Smooth muscle cell (in vitro differentiated cells): ENCODE results near the gene PHTF1. TPM values are rescaled to one million over a fixed set of nuclear protein-coding genes. Genes with fewer than 3 reads are reported as not detected.

Source experiments
- DNase-seq: peaks from one replicate; lab custom pipeline; 2025; ENCODE audit not compliant: unreplicated experiment; lab: John Stamatoyannopoulos, UW
- H2AFZ ChIP-seq: fragments of 200-600 bp; sonication (generic); 2 replicates; pipeline ENCODE4 v1.6.0; 2016; ENCODE audit warnings: antibody characterized with exemption, low read depth, mild to moderate bottlenecking
- H3F3A ChIP-seq: fragments of 200-600 bp; sonication (generic); 2 replicates; pipeline ENCODE4 v1.6.0; 2017; ENCODE audit warnings: antibody characterized with exemption, low read depth
- H3K27ac ChIP-seq: fragments of 200-600 bp; sonication (generic); 2 replicates; pipeline ENCODE4 v1.5.1; 2016; ENCODE audit warnings: low read depth, mild to moderate bottlenecking
- H3K27me3 ChIP-seq: fragments of 200-600 bp; sonication (generic); 2 replicates; pipeline ENCODE4 v1.6.1; 2016; ENCODE audit warnings: low read depth, mild to moderate bottlenecking
- H3K36me3 ChIP-seq: fragments of 200-600 bp; sonication (generic); 2 replicates; pipeline ENCODE4 v1.5.1; 2016; ENCODE audit warnings: low read depth
- H3K4me1 ChIP-seq: fragments of 200-600 bp; sonication (generic); 2 replicates; pipeline ENCODE4 v1.5.1; 2016; ENCODE audit warnings: low read depth
- H3K4me2 ChIP-seq: fragments of 200-600 bp; sonication (generic); 2 replicates; pipeline ENCODE4 v1.6.0; 2016; ENCODE audit warnings: mild to moderate bottlenecking
- H3K4me3 ChIP-seq: fragments of 200-600 bp; sonication (generic); 2 replicates; pipeline ENCODE4 v1.5.1; 2016; ENCODE audit warnings: mild to moderate bottlenecking
- H3K79me2 ChIP-seq: fragments of 200-600 bp; sonication (generic); 2 replicates; pipeline ENCODE4 v1.6.0; 2016; ENCODE audit warnings: low read depth, mild to moderate bottlenecking
- H3K9ac ChIP-seq: fragments of 200-600 bp; sonication (generic); 2 replicates; pipeline ENCODE4 v1.6.0; 2016; ENCODE audit warnings: low read depth
- H3K9me3 ChIP-seq: fragments of 200-600 bp; sonication (generic); replicated peaks from 2 replicates; pipeline ENCODE4 v1.5.1; 2016; ENCODE audit warnings: low read depth
- H4K20me1 ChIP-seq: fragments of 200-600 bp; sonication (generic); 2 replicates; pipeline ENCODE4 v1.6.0; 2016; ENCODE audit warnings: low read depth
- CTCF ChIP-seq: fragments of 200-600 bp; sonication (generic); IDR thresholded peaks from 2 replicates; pipeline ENCODE4 v1.5.1; 2017; ENCODE audit warnings: borderline replicate concordance, mild to moderate bottlenecking, antibody characterized with exemption; ENCODE audit not compliant: insufficient read depth, poor library complexity, severe bottlenecking
- WGBS: methylation state at CpG from one replicate; pipeline ENCODE4 v1.1.7; 2016; ENCODE audit warnings: low lambda C conversion rate; 5-methylcytosine and 5-hydroxymethylcytosine counted together
- polyA plus RNA-seq: library from polyadenylated mRNA; unstranded; fragments of >200 nt; fragmentation: Nextera tagmentation; extraction: Ambion mirVana; gene quantifications from 2 replicates; pipeline ENCODE4 v1.2.1, GENCODE V29; 2016
- total RNA-seq: library from RNA; depleted of rRNA; stranded (reverse); fragments of >200 nt; gene quantifications from 2 replicates; pipeline ENCODE4 v1.2.3, GENCODE V29; 2014

PHTF1 gene
- total and polyA plus RNA-seq, 2 experiments from 2014 or later, result 23.9 to 25.4 TPM

GRCh38 chr1:113797472-113797871, 38.2 kb upstream of the PHTF1 start:
- Histone ChIP-seq H3K27ac (no peak overlapping the region), H3K4me3 (no peak overlapping the region), H3K79me2 (peaks cover 59% of the 10 kb centered on the region), H3K27me3 (no peaks in the 10 kb centered on the region), H2AFZ (no peak overlapping the region), H3K4me2 (no peak overlapping the region), H3F3A (no peaks in the 10 kb centered on the region), H3K9me3 (no peaks in the 10 kb centered on the region), H3K9ac (no peak overlapping the region), H4K20me1 (peaks cover 68% of the 10 kb centered on the region), H3K4me1 (no peaks in the 10 kb centered on the region), H3K36me3 (peaks cover 7% of the 10 kb centered on the region)
- TF ChIP-seq CTCF, result no peak
- DNase-seq, result no peak
- WGBS, result 96% methylated on average over 4 of the region's 4 CpGs

DNA sequence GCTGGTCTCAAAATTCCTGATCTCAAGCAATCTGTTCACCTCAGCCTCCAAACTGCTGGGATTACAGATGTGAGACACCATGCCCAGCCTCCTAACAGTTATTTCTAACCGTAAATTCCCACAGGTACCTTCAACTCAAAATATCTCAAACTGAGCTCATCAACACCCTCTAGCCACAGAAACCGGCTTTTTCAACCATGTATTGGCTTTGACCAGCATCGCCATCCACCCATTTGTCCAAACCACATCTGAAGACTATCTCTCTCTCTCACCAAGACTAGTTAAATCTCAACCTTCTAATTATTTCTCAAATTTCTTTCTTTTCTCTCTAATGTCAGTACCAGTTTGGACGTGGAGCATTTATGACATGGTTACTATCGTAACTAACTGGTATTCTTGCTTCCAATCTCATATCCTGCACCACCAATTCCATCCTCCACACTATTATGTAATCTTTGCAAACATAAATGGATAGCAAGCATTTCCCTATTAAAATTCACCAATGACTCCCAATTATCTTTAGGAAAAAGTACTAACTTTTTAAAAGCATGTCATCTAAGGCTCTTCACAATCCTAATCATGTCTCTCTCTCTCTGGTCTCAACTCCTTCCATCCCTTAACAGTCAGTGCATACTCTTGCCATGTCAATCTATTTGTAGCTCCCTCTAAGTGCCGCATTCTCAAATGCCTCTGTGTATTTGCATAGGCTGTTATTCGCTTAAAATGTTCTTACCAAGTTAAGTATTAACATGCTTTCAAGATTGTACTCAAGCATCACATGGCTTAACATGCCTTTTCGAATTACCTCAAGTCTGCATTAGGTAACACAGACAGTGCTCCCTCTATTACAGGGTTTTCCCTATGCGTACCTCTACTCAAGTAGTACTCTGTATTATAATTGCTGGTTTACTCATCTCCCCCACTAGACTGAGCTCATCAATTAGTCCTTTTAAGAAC, 34.9 kb upstream of the PHTF1 start:
- Histone ChIP-seq H3K27ac (no peak overlapping the region), H3K36me3 (peaks cover 7% of the 10 kb centered on the region), H3K9me3 (no peaks in the 10 kb centered on the region), H3K4me3 (no peak overlapping the region), H2AFZ (no peak overlapping the region), H3K9ac (no peak overlapping the region), H3K4me2 (no peak overlapping the region), H4K20me1 (peaks cover 60% of the 10 kb centered on the region), H3F3A (no peaks in the 10 kb centered on the region), H3K27me3 (no peaks in the 10 kb centered on the region), H3K79me2 (peaks cover 38% of the 10 kb centered on the region), H3K4me1 (no peaks in the 10 kb centered on the region)
- TF ChIP-seq CTCF, result no peak
- no peak for DNase-seq
- WGBS, result 97% methylated on average over 9 of the region's 9 CpGs

DNA sequence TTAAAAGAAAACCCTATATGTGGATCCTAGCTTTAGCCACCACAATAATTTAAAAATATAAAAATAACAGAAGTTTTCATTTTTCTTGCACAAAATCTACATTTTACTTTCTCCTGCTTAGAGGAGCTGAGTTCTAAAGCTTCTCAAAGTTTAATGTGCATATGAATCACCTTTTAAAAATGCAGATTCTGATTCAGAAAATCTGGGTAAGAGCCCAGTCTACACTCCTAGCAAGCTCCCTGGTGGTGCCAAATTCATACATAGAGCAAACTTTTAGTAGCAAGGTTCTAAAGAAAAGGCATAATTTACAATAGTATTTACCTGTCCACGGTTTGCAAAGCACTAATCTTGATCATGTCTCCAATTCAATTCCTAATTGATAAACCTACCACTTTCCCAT, 33.7 kb upstream of the PHTF1 start:
- Histone ChIP-seq H3K79me2 (peaks cover 36% of the 10 kb centered on the region), H3K9me3 (no peaks in the 10 kb centered on the region), H3K36me3 (peaks cover 7% of the 10 kb centered on the region), H4K20me1 (peaks cover 52% of the 10 kb centered on the region), H3K27ac (no peak overlapping the region), H3F3A (no peaks in the 10 kb centered on the region), H3K4me1 (no peaks in the 10 kb centered on the region), H3K9ac (no peak overlapping the region), H3K27me3 (no peaks in the 10 kb centered on the region), H3K4me2 (no peak overlapping the region), H2AFZ (no peak overlapping the region), H3K4me3 (no peak overlapping the region)
- 100% methylated on average over 1 of the region's 1 CpG for WGBS
- DNase-seq, result no peak
- no peak for TF ChIP-seq CTCF
